ENCODE results near the gene VAV3.
"Not testable (repeated sequence)": the region's sequence is repeated elsewhere in the genome, so short reads cannot be mapped to it uniquely, and the experiment has no call there.

VAV3 gene

GRCh38 chr1:107670397-107671040, 294.5 kb downstream of the VAV3 start:
- DNase-seq: no peak

GRCh38 chr1:107669996-107670395, 295.0 kb downstream of the VAV3 start:
- DNase-seq: peak; percentile 4 to 11

- no peak for DNase-seq
Measured at GRCh38 chr1:107668762-107669161, 296.2 kb downstream of the VAV3 start.

- no peak for DNase-seq
Measured at GRCh38 chr1:107666493-107666892, 298.5 kb downstream of the VAV3 start.

- DNase-seq: no peak
Measured at GRCh38 chr1:107664982-107665925, 299.7 kb downstream of the VAV3 start.

- no peak for DNase-seq
Measured at GRCh38 chr1:107662971-107663370, 302.0 kb downstream of the VAV3 start.

GRCh38 chr1:107661158-107661557, 303.8 kb downstream of the VAV3 start:
- no peak for DNase-seq

- no peak for DNase-seq
Measured at GRCh38 chr1:107659961-107660360, 305.0 kb downstream of the VAV3 start.

GRCh38 chr1:107657356-107657755, 307.6 kb downstream of the VAV3 start:
- DNase-seq: no peak

GRCh38 chr1:107653765-107654164, 311.2 kb downstream of the VAV3 start:
- DNase-seq: no peak

- no peak for DNase-seq
Measured at GRCh38 chr1:107653005-107653404, 312.0 kb downstream of the VAV3 start.

GRCh38 chr1:107650825-107651224, 314.2 kb downstream of the VAV3 start:
- not testable (repeated sequence) for DNase-seq

GRCh38 chr1:107649023-107649422, 316.0 kb downstream of the VAV3 start:
- no peak for DNase-seq

GRCh38 chr1:107648071-107648470, 316.9 kb downstream of the VAV3 start:
- DNase-seq: no peak

GRCh38 chr1:107647012-107647411, 318.0 kb downstream of the VAV3 start:
- DNase-seq: no peak

GRCh38 chr1:107643766-107644165, 321.2 kb downstream of the VAV3 start:
- DNase-seq: no peak

- DNase-seq: no peak
Measured at GRCh38 chr1:107640207-107640606, 324.8 kb downstream of the VAV3 start.

- no peak for DNase-seq
Measured at GRCh38 chr1:107637101-107637500, 327.9 kb downstream of the VAV3 start.

GRCh38 chr1:107633596-107633995, 331.4 kb downstream of the VAV3 start:
- no peak for DNase-seq

- DNase-seq: no peak
Measured at GRCh38 chr1:107626073-107626796, 338.7 kb downstream of the VAV3 start.

GRCh38 chr1:107625405-107626029, 339.5 kb downstream of the VAV3 start:
- DNase-seq: no peak

GRCh38 chr1:107623431-107623830, 341.5 kb downstream of the VAV3 start:
- DNase-seq: no peak

GRCh38 chr1:107622966-107623365, 342.0 kb downstream of the VAV3 start:
- DNase-seq: no peak
